Sigmoid colon (tissue), 4 donors: ENCODE measurements around the gene PHF5A.

ENCODE experiments used
- EP300 ChIP-seq, 4 donors: sonication (generic); formaldehyde crosslinking; IDR thresholded peaks; one replicate each; pipeline ENCODE4 v1.6.1; 2017; ENCODE audit warnings: antibody characterized with exemption in 4 of 4
- POLR2A ChIP-seq, 2 donors: fragments of 450-650 bp; IDR thresholded peaks; one replicate each; pipeline ENCODE4 v1.6.1; 2016; ENCODE audit warnings: antibody characterized with exemption in 2 of 2, mild to moderate bottlenecking in 2 of 2, moderate library complexity in 2 of 2
- TF ChIP-seq, protein P1 (sequence below), 4 experiments: fragments of 450-650 bp in 3 of 4; fragments of 200-600 bp in 1 of 4; IDR thresholded peaks; one replicate each; pipeline ENCODE4 v1.5.1; 2016 to 2019; ENCODE audit warnings: antibody characterized with exemption in 4 of 4, mild to moderate bottlenecking in 3 of 4, moderate library complexity in 2 of 4

DNA sequence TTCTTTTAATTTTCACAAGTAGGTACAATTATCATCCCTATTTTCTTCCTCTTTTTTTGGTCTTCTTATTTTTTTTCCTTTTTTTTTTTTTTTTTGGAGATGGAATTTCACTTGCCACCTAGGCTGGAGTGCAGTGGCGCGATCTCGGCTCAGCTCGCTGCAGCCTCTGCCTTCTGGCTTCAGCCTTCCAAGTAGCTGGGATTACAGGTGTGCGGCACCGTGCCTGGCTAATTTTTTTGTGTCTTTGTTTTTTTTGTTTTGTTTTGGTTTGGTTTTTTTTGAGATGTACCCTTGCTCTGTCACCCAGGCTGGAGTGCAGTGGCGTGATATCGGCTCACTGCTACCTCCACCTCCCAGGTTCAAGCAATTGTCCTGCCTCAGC is 38.5 kb downstream of the PHF5A start:
- TF ChIP-seq, protein P1, sequence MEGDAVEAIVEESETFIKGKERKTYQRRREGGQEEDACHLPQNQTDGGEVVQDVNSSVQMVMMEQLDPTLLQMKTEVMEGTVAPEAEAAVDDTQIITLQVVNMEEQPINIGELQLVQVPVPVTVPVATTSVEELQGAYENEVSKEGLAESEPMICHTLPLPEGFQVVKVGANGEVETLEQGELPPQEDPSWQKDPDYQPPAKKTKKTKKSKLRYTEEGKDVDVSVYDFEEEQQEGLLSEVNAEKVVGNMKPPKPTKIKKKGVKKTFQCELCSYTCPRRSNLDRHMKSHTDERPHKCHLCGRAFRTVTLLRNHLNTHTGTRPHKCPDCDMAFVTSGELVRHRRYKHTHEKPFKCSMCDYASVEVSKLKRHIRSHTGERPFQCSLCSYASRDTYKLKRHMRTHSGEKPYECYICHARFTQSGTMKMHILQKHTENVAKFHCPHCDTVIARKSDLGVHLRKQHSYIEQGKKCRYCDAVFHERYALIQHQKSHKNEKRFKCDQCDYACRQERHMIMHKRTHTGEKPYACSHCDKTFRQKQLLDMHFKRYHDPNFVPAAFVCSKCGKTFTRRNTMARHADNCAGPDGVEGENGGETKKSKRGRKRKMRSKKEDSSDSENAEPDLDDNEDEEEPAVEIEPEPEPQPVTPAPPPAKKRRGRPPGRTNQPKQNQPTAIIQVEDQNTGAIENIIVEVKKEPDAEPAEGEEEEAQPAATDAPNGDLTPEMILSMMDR (IDR thresholded peaks at IDR 0.05), result no peak
- TF ChIP-seq POLR2A (IDR thresholded peaks at IDR 0.05) (no peak), EP300 (IDR thresholded peaks at IDR 0.05) (no peak)
